Thoracic aorta (tissue), 2 donors: Measurements from ENCODE around the gene TUBB1. TPM values are rescaled to one million over a fixed set of nuclear protein-coding genes. Genes with fewer than 3 reads are reported as not detected.

Source experiments
- ATAC-seq: fragments of 150-250 bp; one replicate; pipeline ENCODE4 v1.8.0; 2017; ENCODE audit warnings: low read depth; ENCODE audit not compliant: insufficient number of reproducible peaks, low FRiP score
- DNase-seq: peaks from one replicate; pipeline ENCODE4 v3.0.0-alpha.2; 2020; ENCODE audit warnings: low spot score
- H3K27ac ChIP-seq, 2 donors: fragments of 200-600 bp; sonication (generic); 1 replicate in 1 of 2; 2 replicates in 1 of 2; pipeline ENCODE4 v1.5.1; 2016; ENCODE audit warnings: mild to moderate bottlenecking in 2 of 2, moderate library complexity in 2 of 2
- H3K27me3 ChIP-seq: fragments of 200-600 bp; sonication (generic); replicated peaks from 2 replicates; pipeline ENCODE4 v1.6.0; 2016; ENCODE audit warnings: mild to moderate bottlenecking; ENCODE audit not compliant: insufficient read depth
- H3K36me3 ChIP-seq: fragments of 200-600 bp; sonication (generic); one replicate; pipeline ENCODE4 v1.5.1; 2016
- H3K4me1 ChIP-seq, 2 donors: fragments of 200-600 bp; sonication (generic); 1 replicate in 1 of 2; 2 replicates in 1 of 2; pipeline versions ENCODE4 v1.5.1 to v1.6.0; 2016; ENCODE audit warnings: low read depth in 2 of 2, mild to moderate bottlenecking in 1 of 2; ENCODE audit not compliant: control insufficient read depth in 1 of 2
- H3K4me3 ChIP-seq: fragments of 200-600 bp; sonication (generic); 2 replicates; pipeline ENCODE4 v1.5.1; 2016; ENCODE audit warnings: mild to moderate bottlenecking
- H3K9me3 ChIP-seq: fragments of 200-600 bp; sonication (generic); 2 replicates; pipeline ENCODE4 v1.5.1; 2016
- CTCF ChIP-seq: fragments of 200-600 bp; sonication (generic); IDR thresholded peaks from one replicate; pipeline ENCODE4 v1.5.1; 2019; ENCODE audit warnings: antibody characterized with exemption
- total RNA-seq, 2 donors: library from RNA; depleted of rRNA; stranded (reverse); fragments of >200 nt; gene quantifications; one replicate each; pipeline versions ENCODE4 v1.1.0 to v1.2.3, GENCODE V29; 2016

The TUBB1 gene
- total RNA-seq, 2 donors from 2014 or later = 0.54 TPM; not detected in 1

GRCh38 chr20:59042796-59043631 is 23.8 kb downstream of the TUBB1 start:
- H3K27me3 ChIP-seq = no peaks in the 10 kb centered on the region
- H3K9me3 ChIP-seq = no peaks in the 10 kb centered on the region
- peaks cover 16 to 24% of the 10 kb centered on the region in 2 donors for H3K4me1 ChIP-seq
- DNase-seq (peak; percentile 59), ATAC-seq (peak; percentile 98)
- H3K4me3 ChIP-seq = peak overlapping the region; percentile 98
- TF ChIP-seq CTCF = no peak
- no peaks in the 10 kb centered on the region for H3K36me3 ChIP-seq
- H3K27ac ChIP-seq = peak overlapping the region; percentile 57

- Histone ChIP-seq H3K4me1 (peaks cover 16 to 24% of the 10 kb centered on the region in 2 donors), H3K4me3 (no peak overlapping the region), H3K27me3 (no peaks in the 10 kb centered on the region), H3K9me3 (no peaks in the 10 kb centered on the region), H3K36me3 (no peaks in the 10 kb centered on the region), H3K27ac (no peak overlapping the region)
- DNase-seq (no peak), ATAC-seq (no peak)
- no peak for TF ChIP-seq CTCF
These were observed 24.5 kb downstream of the TUBB1 start for GRCh38 chr20:59043698-59044097.

- DNase-seq (no peak), ATAC-seq (no peak)
- H3K4me1 ChIP-seq = peaks cover 16 to 24% of the 10 kb centered on the region in 2 donors
- TF ChIP-seq CTCF = no peak
- H3K9me3 ChIP-seq = no peaks in the 10 kb centered on the region
- H3K36me3 ChIP-seq = no peaks in the 10 kb centered on the region
- no peak overlapping the region for H3K4me3 ChIP-seq
- no peak overlapping the region for H3K27ac ChIP-seq
- H3K27me3 ChIP-seq = no peaks in the 10 kb centered on the region
These were observed 25.1 kb downstream of the TUBB1 start for GRCh38 chr20:59044295-59044694.

- no peaks in the 10 kb centered on the region for H3K36me3 ChIP-seq
These were observed 25.6 kb downstream of the TUBB1 start for GRCh38 chr20:59044796-59045195.

More at GRCh38 chr20:59044796-59045195, 25.6 kb downstream of the TUBB1 start:
- TF ChIP-seq CTCF = no peak
- Histone ChIP-seq H3K4me1 (peaks cover 16 to 24% of the 10 kb centered on the region in 2 donors), H3K9me3 (no peaks in the 10 kb centered on the region), H3K27ac (no peak overlapping the region), H3K4me3 (no peak overlapping the region), H3K27me3 (no peaks in the 10 kb centered on the region)
- no peak for ATAC-seq
- no peak for DNase-seq
